Measurements from ENCODE around the gene ITGA7. TPM values are rescaled to one million over a fixed set of nuclear protein-coding genes. Genes with fewer than 3 reads are reported as not detected.
A peak's percentile ranks its signal among the peaks of the same experiment; 100 is the strongest.

Gene ITGA7
- total RNA-seq, 3 donors from 2014 or later = 20.5 to 190 (median 33.1) TPM

GRCh38 chr12:55707219-55707671 lies 459 bp downstream of the ITGA7 start:
- Histone ChIP-seq H3K4me3 (peak overlapping the region; percentile 49 to 86 (median 68)), H3K36me3 (no peaks in the 10 kb centered on the region), H3K27me3 (no peaks in the 10 kb centered on the region), H3K4me1 (peaks cover 0 to 4% of the 10 kb centered on the region in 2 donors), H3K27ac (peak overlapping the region; percentile 13 to 53), H3K9me3 (no peaks in the 10 kb centered on the region)
- no peak for DNase-seq (ENCODE audit: low spot score in 2 of 2)
- TF ChIP-seq POLR2A (IDR thresholded peaks at IDR 0.05) (no peak), POLR2AphosphoS5 (IDR thresholded peaks at IDR 0.05) (no peak), CTCF (IDR thresholded peaks at IDR 0.05) (no peak)
- intact Hi-C loops (cut with DNase I; ENCODE audit: low total_unique reads) = no loop called here

- H3K4me1 ChIP-seq = peaks cover 0 to 4% of the 10 kb centered on the region in 2 donors
- H3K9me3 ChIP-seq = no peaks in the 10 kb centered on the region
- DNase-seq (ENCODE audit: low spot score in 2 of 2) = no peak
- TF ChIP-seq POLR2AphosphoS5 (IDR thresholded peaks at IDR 0.05) (no peak), CTCF (IDR thresholded peaks at IDR 0.05) (no peak), POLR2A (IDR thresholded peaks at IDR 0.05) (no peak)
- peak overlapping the region in 1 of 2 donors; percentile 53 for H3K27ac ChIP-seq
- H3K4me3 ChIP-seq = peak overlapping the region; percentile 49 to 86 (median 68)
- intact Hi-C loops (cut with DNase I; ENCODE audit: low total_unique reads) = no loop called here
- no peaks in the 10 kb centered on the region for H3K27me3 ChIP-seq
- no peaks in the 10 kb centered on the region for H3K36me3 ChIP-seq
Measured at GRCh38 chr12:55706568-55707218, 1.0 kb downstream of the ITGA7 start.

- DNase-seq (ENCODE audit: low spot score in 2 of 2) = no peak
- Histone ChIP-seq H3K36me3 (no peaks in the 10 kb centered on the region), H3K4me1 (peaks cover 0 to 4% of the 10 kb centered on the region in 2 donors), H3K27ac (peak overlapping the region in 1 of 2 donors; percentile 53), H3K9me3 (no peaks in the 10 kb centered on the region), H3K4me3 (peak overlapping the region; percentile 49 to 86 (median 68)), H3K27me3 (no peaks in the 10 kb centered on the region)
- intact Hi-C loops (cut with DNase I; ENCODE audit: low total_unique reads) = no loop called here
- no peak for TF ChIP-seq POLR2AphosphoS5 (IDR thresholded peaks at IDR 0.05)
- no peak for TF ChIP-seq CTCF (IDR thresholded peaks at IDR 0.05)
- no peak for TF ChIP-seq POLR2A (IDR thresholded peaks at IDR 0.05)
Measured at GRCh38 chr12:55705782-55706402, 1.8 kb downstream of the ITGA7 start.

- intact Hi-C loops (cut with DNase I; ENCODE audit: low total_unique reads) = no loop called here
- Histone ChIP-seq H3K27ac (peak overlapping the region in 1 of 2 donors; percentile 58), H3K4me3 (peak overlapping the region; percentile 25 to 68 (median 49)), H3K4me1 (peaks cover 0 to 4% of the 10 kb centered on the region in 2 donors), H3K27me3 (no peaks in the 10 kb centered on the region), H3K36me3 (no peaks in the 10 kb centered on the region), H3K9me3 (no peaks in the 10 kb centered on the region)
- TF ChIP-seq CTCF (IDR thresholded peaks at IDR 0.05) (no peak), POLR2AphosphoS5 (IDR thresholded peaks at IDR 0.05) (no peak), POLR2A (IDR thresholded peaks at IDR 0.05) (no peak)
- no peak for DNase-seq (ENCODE audit: low spot score in 2 of 2)
Measured at GRCh38 chr12:55704824-55705718, 2.6 kb downstream of the ITGA7 start.
